Activated T-helper 2 cell treated with anti-CD3 and anti-CD28 coated beads, Interferon-gamma antibody, Interleukin-2, Interleukin-4, amounts not matched to agents 10 μg/mL and 5 μg/mL and 100 μg/mL, durations not matched to agents 14 hours and 24 hours and 36 hours (primary cell): ENCODE results near the gene PGPEP1. TPM values are rescaled to one million over a fixed set of nuclear protein-coding genes. Genes with fewer than 3 reads are reported as not detected.
A peak's percentile ranks its signal among the peaks of the same experiment; 100 is the strongest.
"Not testable (repeated sequence)": the region's sequence is repeated elsewhere in the genome, so short reads cannot be mapped to it uniquely, and the experiment has no call there.

Experiments
- DNase-seq: peaks from one replicate; pipeline ENCODE4 v3.0.0; 2021; ENCODE audit warnings: low spot score
- H3K27ac Mint-ChIP-seq: one replicate; pipeline ENCODE4 v1.8.0; 2021; ENCODE audit warnings: mixed read lengths
- H3K27me3 Mint-ChIP-seq: one replicate; pipeline ENCODE4 v1.8.0; 2021; ENCODE audit warnings: low read depth, mixed read lengths
- H3K36me3 Mint-ChIP-seq: one replicate; pipeline ENCODE4 v1.8.0; 2021; ENCODE audit warnings: low read depth, mixed read lengths
- H3K4me1 Mint-ChIP-seq: one replicate; pipeline ENCODE4 v1.8.0; 2021; ENCODE audit warnings: low read depth, mixed read lengths
- H3K4me3 Mint-ChIP-seq: one replicate; pipeline ENCODE4 v1.8.0; 2021; ENCODE audit warnings: low read depth, mild to moderate bottlenecking, moderate library complexity, mixed read lengths
- H3K9me3 Mint-ChIP-seq: one replicate; pipeline ENCODE4 v1.8.0; 2021; ENCODE audit warnings: mixed read lengths
- intact Hi-C: fragments of 100-400 bp; cut with micrococcal nuclease; formaldehyde crosslinking; loops from one replicate; pipeline ENCODE4 v1.15.1; 2023
- total RNA-seq: library from RNA; stranded (reverse); gene quantifications from 2 replicates; pipeline ENCODE4 v1.2.3, GENCODE V29; 2022

The PGPEP1 gene
- total RNA-seq, 1 donor from 2014 or later, result 29.4 TPM

- Mint-ChIP-seq H3K36me3 (no peaks in the 10 kb centered on the region), H3K9me3 (no peaks in the 10 kb centered on the region), H3K27me3 (peaks cover 25% of the 10 kb centered on the region), H3K4me1 (peaks cover 5% of the 10 kb centered on the region), H3K27ac (no peak overlapping the region), H3K4me3 (no peak overlapping the region)
- intact Hi-C loops, result no loop called here
- no peak for DNase-seq
Observed at GRCh38 chr19:18396471-18397241, 56.3 kb downstream of the PGPEP1 start.

GRCh38 chr19:18397242-18398202 lies 57.1 kb downstream of the PGPEP1 start, which contains the start of gene LRRC25:
TSS of gene LRRC25 (minus strand) at chr19:18397622. CDS start at chr19:18396963, 659 bp downstream.
- no peak for DNase-seq

DNA sequence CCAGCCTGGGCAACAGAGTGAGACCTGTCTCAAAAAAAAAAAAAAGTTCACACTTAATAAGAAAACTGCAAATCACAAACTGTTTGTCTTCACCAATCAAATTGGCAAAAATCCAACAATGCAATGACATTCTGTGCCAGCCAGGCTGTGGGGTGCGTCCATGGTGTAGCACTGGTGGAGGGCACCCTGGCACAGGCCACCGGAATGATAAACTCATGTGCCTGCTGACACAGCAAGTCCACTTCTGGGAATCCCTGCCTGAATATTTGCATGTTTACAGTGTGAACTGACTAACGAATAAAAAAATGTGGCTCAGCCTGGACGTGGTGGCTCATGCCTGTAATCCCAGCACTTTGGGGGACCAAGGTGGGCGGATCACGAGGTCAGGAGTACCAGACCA lies 58.6 kb downstream of the PGPEP1 start:
- H3K4me3 Mint-ChIP-seq, result no peak overlapping the region
- H3K27me3 Mint-ChIP-seq, result peaks cover 18% of the 10 kb centered on the region
- intact Hi-C loops, result no loop called here
- H3K9me3 Mint-ChIP-seq, result no peaks in the 10 kb centered on the region
- H3K27ac Mint-ChIP-seq, result no peak overlapping the region
- H3K36me3 Mint-ChIP-seq, result no peaks in the 10 kb centered on the region
- no peak for DNase-seq
- peaks cover 5% of the 10 kb centered on the region for H3K4me1 Mint-ChIP-seq

More at GRCh38 chr19:18397242-18398202, 57.1 kb downstream of the PGPEP1 start, which contains the start of gene LRRC25:
- Mint-ChIP-seq H3K27ac (no peak within 1 kb of the TSS), H3K36me3 (no peaks in the 10 kb centered on the region), H3K27me3 (peaks cover 23% of the 10 kb centered on the region), H3K4me3 (no peak within 1 kb of the TSS), H3K4me1 (peaks cover 5% of the 10 kb centered on the region), H3K9me3 (no peaks in the 10 kb centered on the region)
- intact Hi-C loops, result no loop called here

DNA sequence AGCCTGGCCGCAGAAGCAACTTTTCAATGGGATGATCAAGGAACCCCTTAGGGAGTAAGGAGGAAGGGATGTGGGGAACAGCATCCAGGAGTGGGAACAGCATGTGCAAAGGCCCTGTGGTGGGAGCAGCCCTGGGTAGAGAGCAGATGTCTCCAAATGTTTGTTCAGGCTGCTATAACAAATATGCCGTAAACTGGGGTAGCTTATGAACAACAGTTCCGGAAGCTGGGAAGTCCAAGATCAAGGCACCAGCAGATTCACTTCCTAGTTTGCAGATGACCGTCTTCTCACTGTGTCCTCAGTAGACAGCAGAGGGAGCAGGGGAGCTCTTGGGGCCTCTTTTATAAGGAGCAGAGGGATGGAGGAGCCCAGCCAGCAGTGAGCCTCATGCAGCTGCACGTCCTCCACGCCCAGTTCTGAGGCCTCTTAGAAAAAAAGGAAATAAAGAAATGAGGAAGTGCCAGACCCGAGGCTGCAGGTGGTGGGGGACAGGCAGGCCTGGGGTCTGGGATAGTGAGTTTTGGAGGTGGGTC lies 61.2 kb downstream of the PGPEP1 start:
- no peaks in the 10 kb centered on the region for H3K36me3 Mint-ChIP-seq
- DNase-seq, result no peak
- H3K4me1 Mint-ChIP-seq, result peaks cover 5% of the 10 kb centered on the region
- H3K4me3 Mint-ChIP-seq, result no peak overlapping the region
- no peak overlapping the region for H3K27ac Mint-ChIP-seq
- H3K27me3 Mint-ChIP-seq, result peaks cover 13% of the 10 kb centered on the region
- intact Hi-C loops, result no loop called here
- no peaks in the 10 kb centered on the region for H3K9me3 Mint-ChIP-seq

GRCh38 chr19:18402455-18403248 lies 62.3 kb downstream of the PGPEP1 start:
- H3K27me3 Mint-ChIP-seq, intact Hi-C loops, H3K9me3 Mint-ChIP-seq, H3K4me1 Mint-ChIP-seq, DNase-seq, H3K27ac Mint-ChIP-seq, H3K4me3 Mint-ChIP-seq, H3K36me3 Mint-ChIP-seq: not testable (repeated sequence)

DNA sequence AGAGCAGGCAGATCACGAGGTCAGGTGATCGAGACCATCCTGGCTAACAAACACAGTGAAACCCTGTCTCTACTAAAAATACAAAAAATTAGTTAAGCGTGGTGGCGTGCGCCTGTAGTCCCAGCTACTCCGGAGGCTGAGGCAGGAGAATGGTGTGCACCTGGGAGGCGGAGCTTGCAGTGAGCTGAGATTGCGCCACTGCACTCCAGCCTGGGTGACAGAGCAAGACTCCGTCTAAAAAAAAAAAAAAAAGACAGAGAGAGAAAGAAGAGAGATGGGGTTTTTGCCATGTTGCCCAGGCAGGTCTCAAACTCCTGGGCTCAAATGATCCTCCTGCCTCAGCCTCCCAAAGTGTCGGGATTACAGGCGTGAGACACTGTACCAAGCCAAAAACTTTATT lies 65.4 kb downstream of the PGPEP1 start:
- H3K9me3 Mint-ChIP-seq, H3K4me3 Mint-ChIP-seq, H3K4me1 Mint-ChIP-seq, intact Hi-C loops, DNase-seq, H3K27me3 Mint-ChIP-seq, H3K36me3 Mint-ChIP-seq, H3K27ac Mint-ChIP-seq: not testable (repeated sequence)

DNA sequence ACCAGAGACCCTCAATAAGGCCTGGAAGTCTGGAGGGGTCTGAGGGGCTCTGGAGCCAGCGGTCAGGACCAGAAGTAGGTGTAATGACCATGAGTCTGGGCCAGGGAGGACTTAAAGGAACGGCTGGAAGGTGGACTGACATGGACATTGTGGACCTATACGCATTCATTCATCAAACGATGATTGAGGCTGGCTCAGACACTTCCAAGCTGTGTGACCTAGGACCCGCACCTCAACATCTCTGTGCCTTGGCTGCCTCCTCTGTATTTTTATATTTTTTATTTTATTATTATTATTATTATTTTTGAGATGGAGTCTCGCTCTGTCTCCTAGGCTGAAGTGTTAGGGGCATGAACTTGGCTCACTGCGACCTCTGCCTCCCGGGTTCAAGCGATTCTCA lies 66.4 kb downstream of the PGPEP1 start:
- intact Hi-C loops, result no loop called here
- peaks cover 3% of the 10 kb centered on the region for H3K27me3 Mint-ChIP-seq

GRCh38 chr19:18408053-18408476 lies 67.7 kb downstream of the PGPEP1 start:
- Mint-ChIP-seq H3K9me3 (no peaks in the 10 kb centered on the region), H3K36me3 (no peaks in the 10 kb centered on the region), H3K27ac (no peak overlapping the region), H3K27me3 (peaks cover 6% of the 10 kb centered on the region), H3K4me1 (no peaks in the 10 kb centered on the region), H3K4me3 (no peak overlapping the region)
- intact Hi-C loops, result no loop called here
- DNase-seq, result no peak

More for the DNA sequence above, 66.4 kb downstream of the PGPEP1 start:
- Mint-ChIP-seq H3K4me3 (no peak overlapping the region), H3K27ac (no peak overlapping the region), H3K4me1 (no peaks in the 10 kb centered on the region), H3K9me3 (no peaks in the 10 kb centered on the region), H3K36me3 (no peaks in the 10 kb centered on the region)
- no peak for DNase-seq

DNA sequence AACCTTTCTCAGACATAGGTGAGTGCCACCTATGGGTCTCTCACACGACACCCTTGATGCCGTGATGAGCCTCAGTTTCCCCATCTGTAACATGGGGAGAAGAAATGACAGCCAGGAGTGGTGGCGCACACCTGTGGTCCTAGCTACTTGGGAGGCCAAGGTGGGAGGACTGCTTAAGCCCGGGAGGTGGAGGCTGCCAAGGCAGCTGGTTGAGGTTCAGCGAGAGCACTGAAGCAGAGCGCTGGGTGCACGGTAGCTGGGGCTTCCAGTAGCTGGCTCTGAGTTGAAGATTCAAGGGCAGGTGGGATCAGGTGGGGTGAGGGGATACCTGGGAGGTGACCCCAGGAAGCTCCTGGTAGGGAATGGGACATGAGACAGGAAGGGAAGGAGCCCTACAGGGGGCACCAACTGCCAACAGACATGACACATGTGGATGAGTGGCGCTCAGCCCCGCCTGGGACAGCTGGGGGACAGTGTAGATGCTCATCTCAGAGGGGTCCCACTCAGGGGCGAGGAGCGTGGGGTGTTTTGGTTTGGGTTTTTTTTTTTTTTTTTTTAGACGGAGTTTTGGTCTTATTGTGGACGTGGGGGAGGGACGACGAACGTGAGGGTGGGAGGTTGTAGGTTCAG lies 72.3 kb downstream of the PGPEP1 start:
- intact Hi-C loops, result loop anchor here (5.0 kb wide), 2 partner anchors 65 to 135 kb away; no protein-coding TSS in a partner anchor
- H3K27me3 Mint-ChIP-seq, result peaks cover 6% of the 10 kb centered on the region
- H3K27ac Mint-ChIP-seq, result no peak overlapping the region

DNA sequence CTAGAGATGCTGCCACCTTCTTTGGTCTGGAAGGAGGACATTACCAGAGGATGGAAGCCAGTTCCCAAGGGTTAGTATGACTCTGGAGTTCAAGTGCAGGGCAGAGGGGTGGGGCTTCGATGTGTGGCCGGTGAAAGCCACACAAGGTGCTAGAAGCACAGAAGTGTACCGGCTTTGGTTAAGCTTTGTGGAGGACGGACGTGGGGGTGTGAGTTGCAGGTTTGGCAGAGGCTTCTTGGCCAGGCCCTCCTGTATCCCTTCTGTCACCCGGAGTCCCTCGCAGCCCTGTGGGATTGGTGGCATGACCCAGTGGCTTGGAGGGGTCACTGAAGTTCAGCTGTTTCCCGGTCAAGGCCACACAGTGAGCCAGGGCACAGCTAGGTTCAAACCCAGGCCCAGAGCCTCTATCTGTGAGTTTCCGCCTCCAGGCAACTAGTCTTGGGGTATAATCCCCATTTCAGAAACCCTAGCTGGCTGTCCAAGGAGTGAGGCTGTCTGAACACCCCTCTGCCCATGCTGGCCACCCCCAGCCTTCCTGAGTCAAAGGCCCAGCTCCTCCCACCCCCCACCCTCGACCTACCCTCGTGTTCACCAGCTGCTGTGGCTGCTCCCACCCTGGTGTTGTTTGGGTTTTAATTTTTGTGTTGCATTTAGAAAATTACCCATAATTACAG lies 74.2 kb downstream of the PGPEP1 start:
- Mint-ChIP-seq H3K27me3 (peaks cover 6% of the 10 kb centered on the region), H3K4me1 (peaks cover 41% of the 10 kb centered on the region), H3K4me3 (no peak overlapping the region), H3K36me3 (no peaks in the 10 kb centered on the region), H3K9me3 (no peaks in the 10 kb centered on the region), H3K27ac (peak overlapping the region; percentile 67)
- DNase-seq, result no peak
- intact Hi-C loops, result loop anchor here (2.0 to 5.0 kb wide), 3 partner anchors 67 to 210 kb away; partner anchors contain the start of gene RAB3A

More for the DNA sequence above, 72.3 kb downstream of the PGPEP1 start:
- no peak overlapping the region for H3K4me3 Mint-ChIP-seq
- DNase-seq, result no peak
- no peaks in the 10 kb centered on the region for H3K9me3 Mint-ChIP-seq
- H3K36me3 Mint-ChIP-seq, result no peaks in the 10 kb centered on the region
- peaks cover 29% of the 10 kb centered on the region for H3K4me1 Mint-ChIP-seq

DNA sequence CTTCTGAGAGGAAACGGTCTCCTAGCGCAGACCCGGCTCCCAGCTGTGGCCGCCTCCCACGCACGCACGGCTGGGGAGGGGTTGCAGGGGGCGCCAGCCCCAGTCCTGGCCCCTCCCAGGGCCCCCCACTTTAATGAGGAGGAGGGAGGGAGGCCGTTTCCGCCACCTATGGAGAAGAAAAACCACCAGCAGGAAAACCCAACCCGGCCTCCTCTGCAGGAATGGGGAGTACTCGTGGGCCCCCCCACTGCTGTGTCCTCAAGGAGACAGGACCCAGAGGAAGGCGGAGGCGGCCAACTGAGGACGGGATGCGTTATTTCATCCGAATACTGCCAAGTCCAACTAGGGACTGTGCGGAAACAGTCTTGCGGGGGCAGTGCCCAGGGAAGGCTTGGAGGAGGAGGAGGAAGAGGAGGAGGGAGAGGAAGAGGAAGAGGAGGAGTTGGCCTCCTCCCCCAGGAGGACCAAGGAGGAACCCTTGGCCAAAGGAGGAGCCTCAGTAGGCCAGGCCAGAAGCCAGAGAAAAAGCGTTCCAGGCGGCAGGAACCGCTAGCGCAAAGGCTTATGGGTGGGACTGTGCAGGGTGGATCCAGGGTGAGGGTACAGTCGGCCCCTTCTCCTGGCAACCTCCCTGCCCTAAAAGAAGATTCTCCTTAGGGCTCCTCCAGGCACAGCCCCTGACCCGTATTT lies 74.9 kb downstream of the PGPEP1 start:
- Mint-ChIP-seq H3K27me3 (peaks cover 6% of the 10 kb centered on the region), H3K36me3 (peaks cover 3% of the 10 kb centered on the region), H3K4me1 (peaks cover 43% of the 10 kb centered on the region), H3K9me3 (no peaks in the 10 kb centered on the region), H3K27ac (peak overlapping the region; percentile 79), H3K4me3 (peak overlapping the region; percentile 52)
- DNase-seq, result no peak
- intact Hi-C loops, result loop anchor here (2.0 kb wide), 1 partner anchor 211 kb away; the partner anchor contains the start of gene RAB3A
